Fibroblast of skin of left quadriceps (primary cell): ENCODE measurements around the gene SPDYE17.
"Not testable (repeated sequence)": the region's sequence is repeated elsewhere in the genome, so short reads cannot be mapped to it uniquely, and the experiment has no call there.

Experiments used
- DNase-seq, 2 experiments: peaks; one replicate each; pipeline ENCODE4 v3.0.0-alpha.2; 2013; ENCODE audit warnings: low read depth in 2 of 2

SPDYE17 gene, protein sequence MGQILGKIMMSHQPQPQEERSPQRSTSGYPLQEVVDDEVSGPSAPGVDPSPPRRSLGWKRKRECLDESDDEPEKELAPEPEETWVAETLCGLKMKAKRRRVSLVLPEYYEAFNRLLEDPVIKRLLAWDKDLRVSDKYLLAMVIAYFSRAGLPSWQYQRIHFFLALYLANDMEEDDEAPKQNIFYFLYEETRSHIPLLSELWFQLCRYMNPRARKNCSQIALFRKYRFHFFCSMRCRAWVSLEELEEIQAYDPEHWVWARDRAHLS

DNA sequence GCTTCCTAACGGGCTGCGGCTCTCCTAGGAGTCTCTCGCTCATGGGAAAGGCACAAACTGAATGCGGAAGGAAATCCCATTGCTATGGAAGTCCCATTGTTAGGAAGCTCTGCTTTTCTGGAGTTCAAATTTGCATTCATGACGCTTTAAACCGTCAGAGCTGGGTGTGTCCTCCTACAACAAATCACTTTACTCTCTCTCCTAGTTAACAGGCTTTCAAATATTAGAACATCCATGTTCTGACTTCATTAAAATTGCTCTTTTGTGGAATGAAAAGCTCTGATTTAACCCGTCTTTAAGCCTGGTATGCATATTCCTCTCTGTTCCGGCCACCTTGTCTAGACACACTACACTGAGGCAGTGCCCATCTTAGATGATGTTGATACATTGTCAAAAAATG is at the start of gene SPDYE17:
SPDYE17 (minus strand) TSS at position 101 of the 400 bp plus-strand sequence. CDS start 1,791 bp downstream, outside the sequence.
- not testable (repeated sequence) for DNase-seq

DNA sequence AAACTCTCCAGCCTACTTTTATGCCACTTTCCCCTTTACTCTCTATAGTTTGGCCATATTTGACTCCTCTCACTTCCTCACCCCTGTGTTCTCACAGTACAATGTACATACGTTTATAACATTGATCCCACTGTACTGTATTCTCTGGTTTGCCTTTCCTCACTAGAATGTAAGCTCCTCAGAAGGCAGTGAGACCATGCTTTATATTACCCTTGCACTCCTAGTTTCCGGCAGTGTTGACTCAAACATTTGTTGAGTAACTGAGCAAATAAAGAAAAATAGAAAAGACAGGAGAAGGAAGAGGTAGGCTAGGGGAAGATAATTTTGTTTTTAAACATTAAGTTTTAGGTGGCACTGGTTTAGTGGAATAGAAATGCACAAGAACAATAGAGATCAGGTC is 48.1 kb upstream of the SPDYE17 start:
- DNase-seq = not testable (repeated sequence)

DNA sequence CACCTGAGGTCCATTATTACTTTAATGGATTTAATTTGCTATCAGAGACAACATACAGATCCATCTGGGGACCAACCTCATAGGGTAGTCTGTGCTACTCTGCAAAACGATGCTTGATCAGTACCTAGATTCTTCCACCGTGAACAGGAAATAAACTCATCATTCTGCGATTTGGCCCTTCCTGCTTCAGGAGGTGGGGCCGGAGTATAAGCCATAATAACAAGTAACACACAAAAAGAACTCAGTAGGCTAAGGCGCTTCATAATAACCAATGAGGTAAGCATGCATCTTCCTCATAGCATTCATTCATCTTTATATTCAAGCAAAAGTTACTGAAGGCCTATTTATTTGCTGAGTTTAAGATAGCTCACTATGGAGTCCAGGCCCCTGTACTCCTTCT is 47.5 kb upstream of the SPDYE17 start:
- not testable (repeated sequence) for DNase-seq

DNA sequence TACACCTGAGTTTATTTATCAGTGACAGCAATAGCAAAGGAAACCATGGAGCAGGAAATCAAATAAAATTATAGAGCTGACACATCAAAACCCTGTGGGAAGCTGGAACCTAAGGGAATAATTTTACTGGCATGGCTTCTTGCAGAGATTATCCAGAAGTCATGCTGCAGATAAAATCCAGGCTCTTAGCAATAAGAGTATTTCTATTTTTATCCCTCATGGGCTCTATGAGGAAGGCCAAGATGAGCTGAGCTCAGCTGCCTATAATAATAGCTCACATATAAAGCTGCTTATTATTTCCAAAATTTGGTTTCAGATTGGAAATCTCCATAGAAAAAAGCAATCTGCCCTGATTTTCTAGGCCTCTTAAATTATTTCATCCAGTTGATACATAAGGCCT is 47.0 kb upstream of the SPDYE17 start:
- not testable (repeated sequence) for DNase-seq

DNA sequence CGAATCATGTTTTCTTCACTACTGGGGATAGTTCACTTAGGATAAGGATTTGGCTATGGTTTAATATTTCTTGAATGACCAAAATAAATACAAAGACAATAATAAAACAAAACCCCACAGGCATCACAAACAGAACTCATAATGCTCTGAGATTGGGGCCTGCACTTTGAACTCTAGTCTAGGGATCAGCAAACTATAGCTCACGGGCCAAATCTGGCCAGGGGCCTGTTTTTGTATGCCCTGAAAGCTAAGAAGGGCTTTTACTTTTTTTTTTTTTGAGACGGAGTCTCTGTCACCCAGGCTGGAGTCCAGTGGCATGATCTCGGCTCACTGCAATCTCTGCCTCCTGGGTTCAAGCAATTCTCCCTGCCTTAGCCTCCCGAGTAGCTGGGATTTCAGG is 44.9 kb upstream of the SPDYE17 start:
- not testable (repeated sequence) for DNase-seq

DNA sequence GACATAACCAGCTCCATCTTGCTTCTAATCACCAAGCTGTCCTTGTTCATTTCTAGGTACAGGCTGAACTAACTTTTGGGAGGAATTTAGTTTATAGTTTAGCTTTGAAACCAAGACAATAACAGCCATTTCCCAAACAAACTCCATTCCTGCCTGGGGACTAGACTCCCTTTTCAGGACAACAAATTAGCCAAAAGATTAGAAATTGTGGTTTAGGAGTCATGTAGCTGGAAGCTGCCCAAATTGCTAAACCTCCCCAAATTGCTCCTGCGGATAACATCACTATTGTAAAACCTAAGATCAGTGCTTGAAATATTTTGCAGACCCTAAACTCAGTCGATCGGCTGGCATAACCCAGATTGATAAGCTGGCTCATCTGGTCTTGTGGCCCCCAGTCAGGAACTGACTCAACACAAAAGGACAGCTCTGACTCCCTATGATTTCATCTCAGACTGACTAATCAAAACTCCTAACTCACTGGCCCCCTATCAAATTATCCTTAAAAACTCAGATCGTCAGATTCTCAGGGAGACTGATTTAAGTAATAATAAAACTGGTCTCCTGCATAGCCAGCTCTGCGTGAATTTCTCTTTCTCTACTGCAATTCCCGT is 42.7 kb upstream of the SPDYE17 start:
- not testable (repeated sequence) for DNase-seq

DNA sequence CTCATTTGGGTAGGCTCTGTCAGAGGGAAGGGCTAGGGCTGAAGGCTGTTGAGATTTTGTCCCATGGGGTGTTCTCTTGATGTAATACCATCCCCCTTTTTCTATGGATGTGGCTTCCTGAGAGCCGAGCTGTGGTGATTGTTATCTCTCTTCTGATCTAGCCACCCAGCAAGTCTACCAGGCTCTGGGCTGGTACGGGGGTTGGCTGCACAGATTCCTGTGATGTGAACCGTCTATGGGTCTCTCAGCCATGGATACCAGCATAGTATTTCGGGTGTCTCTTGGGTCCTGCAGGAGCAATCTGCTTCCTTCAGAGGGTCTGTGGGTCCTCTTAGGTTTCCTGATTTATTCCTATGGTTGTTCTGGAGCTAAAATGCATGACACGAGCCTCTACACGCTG is 38.9 kb upstream of the SPDYE17 start:
- DNase-seq = not testable (repeated sequence)

DNA sequence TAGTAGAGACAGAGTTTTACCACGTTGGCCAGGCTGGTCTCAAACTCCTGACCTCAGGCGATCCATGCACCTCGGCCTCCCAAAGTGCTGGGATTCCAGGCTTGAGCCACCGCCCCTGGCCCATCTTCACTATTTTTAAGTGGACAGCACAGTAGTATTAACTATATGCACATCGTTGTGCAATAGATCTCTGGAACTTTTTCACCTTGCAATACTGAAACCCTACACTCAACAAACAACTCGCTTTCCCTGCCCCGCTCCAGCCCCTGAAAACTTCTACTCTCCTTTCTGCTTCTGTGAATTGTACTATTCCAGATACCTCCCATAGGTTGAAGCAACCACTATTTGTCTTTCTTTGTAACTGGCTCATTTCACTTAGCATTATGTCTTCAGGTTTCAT is 33.7 kb upstream of the SPDYE17 start:
- DNase-seq = not testable (repeated sequence)

DNA sequence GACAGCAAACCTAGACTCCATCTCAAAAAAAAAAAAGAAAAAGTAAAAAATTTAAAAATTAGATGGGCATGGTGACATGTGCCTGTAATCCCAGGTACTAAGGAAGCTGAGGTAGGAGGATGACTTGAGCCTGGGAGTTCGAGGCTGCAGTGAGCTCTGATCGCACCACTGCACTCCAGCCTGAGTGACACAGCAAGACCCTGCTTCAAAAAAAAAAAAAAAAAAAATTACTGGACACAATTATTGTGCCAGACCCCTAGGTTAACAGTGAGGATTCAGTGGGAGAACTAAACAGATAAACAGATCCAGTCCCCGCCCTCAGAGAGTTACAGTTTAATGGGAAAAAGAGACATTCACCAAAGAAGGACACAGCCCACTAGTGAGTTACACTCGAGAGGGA is 31.6 kb upstream of the SPDYE17 start:
- DNase-seq = not testable (repeated sequence)

DNA sequence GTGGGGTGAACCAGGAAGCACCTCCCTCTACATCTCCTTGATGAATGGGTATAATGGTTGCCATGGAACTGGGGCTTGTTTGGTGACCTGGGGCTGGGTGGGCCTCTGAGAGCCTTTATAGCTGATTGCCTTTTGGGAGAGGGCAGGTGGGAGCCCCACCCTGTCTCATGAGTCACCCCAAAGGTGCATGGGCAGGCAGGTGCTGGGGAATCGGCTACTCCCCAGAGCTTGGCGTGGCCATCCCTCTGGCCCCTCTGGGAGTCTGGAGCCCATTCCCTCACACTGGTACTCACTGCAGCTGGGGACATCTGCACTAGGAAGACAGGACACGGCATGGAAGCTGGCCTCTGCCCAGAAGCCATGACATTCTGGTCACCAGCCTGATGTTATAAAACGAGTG is 30.4 kb upstream of the SPDYE17 start, which contains the start of gene SPDYE18:
SPDYE18 (minus strand) TSS at position 2 of the 400 bp plus-strand sequence. CDS start 2,046 bp downstream, outside the sequence.
- not testable (repeated sequence) for DNase-seq

DNA sequence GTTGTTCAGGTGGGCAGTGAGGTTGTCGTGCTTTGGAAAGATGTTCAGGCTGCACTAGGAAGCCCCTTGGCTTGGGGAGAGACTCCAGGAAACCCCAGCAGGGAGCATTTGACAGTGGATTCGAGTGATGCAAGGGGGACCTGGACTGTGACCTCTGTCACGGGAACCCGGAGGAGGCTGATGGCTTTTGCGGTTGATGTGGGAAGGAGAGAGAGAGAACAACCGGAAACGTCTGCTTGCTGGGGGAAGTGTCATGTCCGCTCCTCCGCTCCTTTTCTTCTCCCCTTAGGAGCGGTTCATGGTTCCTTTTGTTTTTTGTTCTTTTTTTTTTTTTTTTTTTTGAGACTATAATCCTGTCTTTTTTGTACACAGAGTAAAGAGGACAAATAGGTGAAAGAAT is 5.8 kb downstream of the SPDYE17 start:
- DNase-seq = not testable (repeated sequence)

DNA sequence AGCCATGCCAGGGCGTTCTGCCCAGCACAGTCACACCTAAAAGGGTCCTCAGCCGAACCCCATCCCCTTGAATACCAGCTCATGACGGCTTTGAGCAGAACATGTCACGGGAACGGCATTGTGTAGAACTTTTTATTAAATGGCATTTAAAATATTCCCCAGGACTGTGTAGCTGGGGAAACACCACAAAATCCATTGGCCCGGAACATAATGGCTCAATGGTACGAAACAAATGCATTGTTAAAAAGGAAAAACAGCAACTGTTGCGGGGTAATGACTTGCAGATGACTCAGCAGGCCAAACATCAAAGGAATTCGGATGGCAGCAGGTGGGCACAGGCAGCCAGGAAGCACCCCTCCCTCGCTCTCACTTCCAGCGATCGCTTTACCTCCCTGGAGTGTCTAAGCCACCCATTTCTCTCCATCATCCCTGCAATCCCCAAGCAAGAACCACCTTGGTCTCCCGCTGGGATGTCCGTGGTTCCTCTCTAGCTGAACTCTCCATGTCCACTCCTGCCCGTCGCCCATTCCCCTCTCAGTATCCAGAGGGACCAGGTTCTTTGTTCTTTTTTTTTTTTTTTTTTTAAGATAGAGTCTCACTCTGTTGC is 22.0 kb downstream of the SPDYE17 start:
- not testable (repeated sequence) for DNase-seq

DNA sequence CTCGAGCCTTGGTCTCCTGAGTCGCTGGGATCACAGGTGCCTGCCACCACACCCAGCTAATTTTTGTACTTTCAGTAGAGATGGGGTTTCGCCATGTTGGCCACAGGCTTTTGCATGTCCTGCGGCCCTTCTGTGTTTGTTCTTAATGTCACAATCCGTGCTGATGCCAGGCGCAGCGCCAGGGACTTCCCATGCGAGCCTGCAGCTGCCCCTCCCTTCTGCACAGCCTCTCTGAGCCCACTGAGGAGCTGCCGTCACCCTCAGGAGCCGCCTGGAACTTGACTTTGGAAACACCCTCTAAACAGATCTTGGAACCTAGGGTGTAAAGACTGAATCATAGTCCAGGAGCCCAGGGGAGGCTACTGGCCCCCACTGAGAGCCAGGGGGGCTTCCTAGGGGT is 24.2 kb downstream of the SPDYE17 start:
- DNase-seq = not testable (repeated sequence)

DNA sequence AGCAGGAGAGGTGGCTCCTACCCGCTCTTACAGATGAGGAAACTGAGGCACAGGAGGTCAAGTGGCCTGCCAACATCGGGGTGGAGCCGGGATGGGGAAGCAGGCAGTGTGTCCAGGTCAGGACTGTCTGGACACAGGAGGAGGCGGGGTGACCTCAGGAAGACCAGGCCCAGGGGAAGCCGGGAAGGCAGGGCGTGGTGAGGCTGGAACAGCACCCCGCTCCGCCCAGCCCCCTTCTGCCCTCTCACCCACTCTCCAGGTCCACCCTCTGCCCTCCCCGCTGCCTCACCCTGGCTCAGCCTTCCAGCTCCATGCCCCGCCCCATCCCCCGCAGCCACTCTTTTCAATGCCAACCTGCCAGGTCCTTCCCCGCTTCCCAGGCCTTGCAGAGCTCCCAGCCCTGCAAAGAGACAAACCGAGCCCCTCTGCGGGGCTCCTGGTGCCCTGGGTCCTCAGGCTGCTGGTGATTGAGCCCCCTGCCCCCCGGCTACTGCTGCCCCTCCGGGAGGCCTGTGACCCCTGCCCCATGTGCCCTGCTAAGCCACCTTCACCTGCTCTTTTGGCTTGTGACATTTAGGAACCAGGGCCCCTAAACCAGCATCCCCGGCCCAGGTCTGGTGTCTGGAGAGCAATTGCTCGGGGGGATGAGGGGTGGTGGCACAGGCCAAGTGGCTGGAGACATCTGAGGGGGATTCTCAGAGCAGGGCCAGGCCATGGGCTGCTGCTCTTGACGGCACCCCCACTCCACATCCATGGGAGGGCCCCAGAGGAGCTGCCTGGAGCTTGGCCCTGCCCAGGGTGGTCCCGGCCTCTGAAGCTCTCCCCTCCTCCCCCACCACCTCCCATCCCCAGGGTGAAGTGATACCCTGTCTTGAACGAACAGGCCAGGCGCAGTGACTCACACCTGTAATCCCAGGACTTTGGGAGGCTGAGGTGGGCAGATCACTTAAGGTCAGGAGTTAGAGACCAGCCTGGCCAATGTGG is 25.7 kb downstream of the SPDYE17 start:
- DNase-seq = not testable (repeated sequence)

DNA sequence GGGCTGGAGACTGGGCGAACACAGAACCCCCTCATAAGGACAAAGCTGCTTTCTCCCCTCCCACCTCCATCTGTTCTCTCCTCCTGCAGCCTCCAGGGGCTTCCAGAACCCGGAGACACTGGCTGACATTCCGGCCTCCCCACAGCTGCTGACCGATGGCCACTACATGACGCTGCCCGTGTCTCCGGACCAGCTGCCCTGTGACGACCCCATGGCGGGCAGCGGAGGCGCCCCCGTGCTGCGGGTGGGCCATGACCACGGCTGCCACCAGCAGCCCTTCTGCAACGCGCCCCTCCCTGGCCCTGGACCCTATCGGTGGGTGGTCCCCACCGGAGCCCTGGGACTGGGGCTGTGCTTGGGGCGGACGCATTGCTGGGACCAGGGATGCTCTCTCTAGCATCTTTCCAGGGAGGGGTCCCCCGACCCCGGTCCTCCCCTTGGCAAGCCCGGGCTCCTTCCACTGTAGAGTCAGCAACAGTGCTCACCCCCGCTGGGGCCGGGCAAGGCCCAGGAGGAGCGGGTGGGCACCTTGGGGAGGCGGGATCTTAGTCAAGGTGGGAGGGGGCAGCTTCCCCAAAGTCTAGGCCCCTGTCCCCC is 26.6 kb downstream of the SPDYE17 start:
- DNase-seq = not testable (repeated sequence)

DNA sequence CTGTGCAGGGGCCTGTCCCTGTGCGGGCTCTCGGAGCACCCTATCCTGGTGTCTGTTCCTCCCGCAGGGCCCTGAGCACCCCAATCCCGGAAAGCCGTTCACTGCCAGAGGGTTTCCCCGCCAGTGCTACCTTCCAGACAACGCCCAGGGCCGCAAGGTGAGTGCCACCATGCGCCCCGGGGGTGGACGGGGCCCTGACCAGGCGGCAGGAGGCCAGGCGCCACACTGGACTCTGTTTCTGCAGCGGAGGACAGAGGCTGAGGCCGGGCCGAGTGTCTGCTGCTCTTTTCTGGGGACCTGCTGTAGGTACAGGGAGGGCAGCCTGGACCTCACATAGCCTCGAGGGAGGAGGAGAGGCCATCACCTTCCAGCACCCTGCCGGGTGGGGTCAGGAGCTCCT is 28.0 kb downstream of the SPDYE17 start:
- DNase-seq = not testable (repeated sequence)

DNA sequence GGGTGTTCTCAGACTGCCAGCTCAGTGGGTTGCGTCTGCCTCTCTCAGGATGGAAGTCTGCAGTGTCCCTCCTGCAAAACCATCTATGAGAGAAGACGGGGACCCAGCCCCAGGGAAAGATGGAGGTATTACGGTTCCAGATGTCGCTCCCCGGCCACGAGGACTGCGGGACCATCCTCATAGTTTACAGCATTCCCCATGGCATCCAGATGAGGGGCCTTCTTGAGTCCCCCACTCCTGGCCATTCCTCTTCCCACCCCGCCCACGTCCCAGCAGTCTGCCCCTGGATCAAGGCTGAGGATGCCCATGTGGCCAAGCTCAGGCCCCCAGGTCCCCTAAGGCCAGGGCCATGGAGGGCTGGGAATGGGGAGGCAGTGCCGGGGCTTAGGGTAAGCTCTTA is 28.9 kb downstream of the SPDYE17 start:
- not testable (repeated sequence) for DNase-seq

DNA sequence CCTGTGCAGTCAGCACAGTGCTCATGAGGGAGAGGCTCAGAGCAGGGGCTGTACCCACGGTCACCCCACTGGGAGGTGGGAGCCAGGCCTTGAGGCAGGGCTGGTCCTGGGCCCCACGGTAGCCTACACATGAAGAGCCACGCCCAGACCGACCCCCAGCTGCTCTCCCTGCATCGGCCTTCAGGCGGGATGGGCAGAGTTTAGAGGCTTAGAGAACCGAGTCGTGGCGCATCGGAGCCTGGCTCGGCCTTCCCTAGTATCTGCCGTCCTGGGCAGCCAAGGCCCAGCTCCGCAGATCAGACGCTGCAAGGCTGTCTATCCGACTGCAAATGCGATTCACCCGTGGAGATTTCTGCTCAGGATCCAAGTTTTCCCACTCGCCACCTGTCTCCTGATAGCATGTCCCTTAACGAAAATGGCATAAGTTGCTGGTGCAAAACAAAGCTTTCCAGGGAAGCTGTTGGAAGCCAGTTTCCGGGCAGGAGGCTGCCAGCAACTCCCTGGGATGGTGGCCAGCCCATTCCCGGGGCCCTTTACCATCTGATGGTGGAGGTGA is 29.4 kb downstream of the SPDYE17 start:
- DNase-seq = not testable (repeated sequence)

DNA sequence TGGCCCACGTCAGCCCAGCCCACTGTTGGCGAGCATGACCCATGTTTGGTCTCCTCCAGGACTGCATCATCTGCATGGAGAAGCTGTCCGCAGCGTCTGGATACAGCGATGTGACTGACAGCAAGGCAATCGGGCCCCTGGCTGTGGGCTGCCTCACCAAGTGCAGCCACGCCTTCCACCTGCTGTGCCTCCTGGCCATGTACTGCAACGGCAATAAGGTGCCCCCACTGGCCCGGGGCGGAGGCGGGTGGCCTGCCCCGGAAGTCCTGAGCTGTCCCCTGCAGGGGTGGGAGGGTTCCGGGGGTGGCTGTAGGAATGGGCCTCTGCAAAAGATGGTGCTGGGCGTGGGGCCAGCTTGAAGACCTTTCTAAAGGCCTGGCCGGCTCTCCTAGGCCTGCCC is 30.1 kb downstream of the SPDYE17 start:
- DNase-seq = not testable (repeated sequence)

DNA sequence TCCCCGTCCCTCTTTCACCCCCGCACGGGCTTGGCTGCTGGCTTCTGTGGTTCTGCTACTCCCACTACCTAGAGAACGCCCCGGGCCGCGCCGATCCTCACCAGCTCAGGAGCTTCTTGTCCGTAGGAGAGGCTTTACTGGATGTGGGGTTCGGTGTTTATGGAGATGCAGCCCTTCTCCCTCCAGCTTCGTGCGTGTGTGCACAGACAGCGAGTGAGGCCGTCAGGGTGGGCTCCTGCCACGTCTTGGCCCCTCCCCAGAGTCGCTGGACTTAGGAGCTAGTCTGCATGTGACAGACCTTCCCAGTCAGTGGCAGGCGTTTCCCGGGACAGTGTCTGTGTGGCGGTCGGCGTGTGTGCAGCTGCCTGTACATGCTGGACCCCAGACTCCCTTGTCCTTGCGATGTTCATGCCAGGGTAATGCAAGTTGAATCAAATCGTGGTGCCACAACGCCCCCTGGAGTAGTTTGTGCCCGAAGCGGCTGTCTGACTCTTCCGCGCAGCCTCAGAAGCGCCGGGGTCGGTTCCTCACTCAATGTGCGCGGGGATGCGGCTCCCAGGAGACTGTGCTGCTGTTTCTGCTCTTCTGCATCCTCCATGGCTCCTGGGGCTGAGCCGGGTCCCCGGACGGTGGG is 32.6 kb downstream of the SPDYE17 start:
- DNase-seq = not testable (repeated sequence)
